ENCODE data around the gene DIDO1. TPM values are rescaled to one million over a fixed set of nuclear protein-coding genes. Genes with fewer than 3 reads are reported as not detected.

The DIDO1 gene
- total RNA-seq, 1 donor from 2014 or later, result 60.5 TPM

- peak; percentile 24 for DNase-seq (ENCODE audit: low spot score)
- no peaks in the 10 kb centered on the region for H3K9me3 Mint-ChIP-seq
- no peak overlapping the region for H3K27ac Mint-ChIP-seq
- intact Hi-C loops (cut with micrococcal nuclease), result no loop called here
- no peaks in the 10 kb centered on the region for H3K36me3 Mint-ChIP-seq (ENCODE audit: low read depth)
- H3K4me1 Mint-ChIP-seq (ENCODE audit: low read depth), result peaks cover 10% of the 10 kb centered on the region
- H3K27me3 Mint-ChIP-seq (ENCODE audit: insufficient read depth), result peaks cover 3% of the 10 kb centered on the region
- peak overlapping the region; percentile 42 for H3K4me3 Mint-ChIP-seq
These were observed 93.9 kb downstream of the DIDO1 start for GRCh38 chr20:62832212-62832922.

DNA sequence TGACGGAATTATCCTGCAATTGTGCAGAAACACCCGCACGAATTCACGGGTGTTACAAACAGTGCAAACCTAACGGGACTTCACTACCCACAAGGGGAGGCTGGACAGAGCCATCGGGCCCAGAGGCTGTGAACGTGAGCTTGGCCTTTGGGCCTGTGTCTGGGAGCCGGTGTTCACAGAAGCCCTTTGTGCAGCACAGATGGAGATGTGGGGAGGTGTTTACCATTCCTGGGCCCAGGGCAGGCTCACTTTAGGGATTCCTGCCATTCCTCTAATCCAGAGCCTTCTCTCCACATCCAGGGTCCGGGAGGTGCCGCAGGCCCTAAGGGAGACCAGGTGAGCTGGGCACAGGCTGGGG is 94.5 kb downstream of the DIDO1 start:
- Mint-ChIP-seq H3K27me3 (ENCODE audit: insufficient read depth) (peaks cover 3% of the 10 kb centered on the region), H3K4me1 (ENCODE audit: low read depth) (peaks cover 10% of the 10 kb centered on the region), H3K9me3 (no peaks in the 10 kb centered on the region), H3K27ac (no peak overlapping the region), H3K36me3 (ENCODE audit: low read depth) (no peaks in the 10 kb centered on the region), H3K4me3 (no peak overlapping the region)
- intact Hi-C loops (cut with micrococcal nuclease), result no loop called here
- no peak for DNase-seq (ENCODE audit: low spot score)

- H3K4me3 Mint-ChIP-seq, result no peak overlapping the region
- no peaks in the 10 kb centered on the region for H3K36me3 Mint-ChIP-seq (ENCODE audit: low read depth)
- peaks cover 3% of the 10 kb centered on the region for H3K27me3 Mint-ChIP-seq (ENCODE audit: insufficient read depth)
- no peaks in the 10 kb centered on the region for H3K9me3 Mint-ChIP-seq
- DNase-seq (ENCODE audit: low spot score), result no peak
- intact Hi-C loops (cut with micrococcal nuclease), result no loop called here
- peaks cover 10% of the 10 kb centered on the region for H3K4me1 Mint-ChIP-seq (ENCODE audit: low read depth)
- no peak overlapping the region for H3K27ac Mint-ChIP-seq
These were observed 94.9 kb downstream of the DIDO1 start for GRCh38 chr20:62831361-62831788.

DNA sequence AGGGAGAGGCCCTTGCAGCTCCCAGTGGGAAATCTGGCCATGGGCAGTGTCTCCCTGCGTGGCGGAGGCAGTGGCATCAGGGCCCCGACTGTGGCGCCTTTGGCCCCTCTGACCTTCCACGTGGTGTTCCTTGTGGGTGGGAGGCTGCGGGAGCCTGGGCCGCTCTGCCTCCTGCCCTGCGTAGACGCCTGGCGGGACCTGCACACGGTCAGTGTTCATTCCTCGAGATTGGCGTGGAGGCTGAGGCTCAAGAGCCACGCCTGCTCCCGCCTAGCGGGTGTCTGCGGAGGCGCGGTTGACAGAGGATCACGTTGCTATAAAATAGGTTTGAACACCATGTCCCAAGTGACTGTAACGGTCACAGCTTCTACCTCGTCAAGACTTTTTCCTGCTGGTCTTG is 95.5 kb downstream of the DIDO1 start:
- no peak for DNase-seq (ENCODE audit: low spot score)
- peaks cover 3% of the 10 kb centered on the region for H3K27me3 Mint-ChIP-seq (ENCODE audit: insufficient read depth)
- H3K4me3 Mint-ChIP-seq, result no peak overlapping the region
- no peak overlapping the region for H3K27ac Mint-ChIP-seq
- intact Hi-C loops (cut with micrococcal nuclease), result no loop called here
- no peaks in the 10 kb centered on the region for H3K9me3 Mint-ChIP-seq
- H3K36me3 Mint-ChIP-seq (ENCODE audit: low read depth), result no peaks in the 10 kb centered on the region
- H3K4me1 Mint-ChIP-seq (ENCODE audit: low read depth), result peaks cover 10% of the 10 kb centered on the region

DNA sequence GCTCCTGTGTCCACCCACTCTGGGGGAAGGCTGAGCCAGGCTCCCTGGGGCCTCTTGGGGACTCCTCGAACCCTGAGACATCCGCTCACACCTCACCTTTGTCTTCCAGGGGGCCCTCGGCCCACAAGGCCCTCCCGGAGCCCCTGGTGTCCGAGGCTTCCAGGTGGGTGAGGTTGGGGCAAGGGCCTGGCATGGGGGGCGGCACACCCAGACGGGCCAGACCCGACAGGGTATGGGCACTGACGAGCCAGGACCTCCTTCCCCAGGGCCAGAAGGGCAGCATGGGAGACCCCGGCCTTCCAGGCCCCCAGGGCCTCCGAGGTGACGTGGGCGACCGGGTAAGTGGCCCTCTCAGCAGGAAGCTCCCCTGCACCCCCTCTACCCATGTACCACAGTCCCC is 96.1 kb downstream of the DIDO1 start:
- intact Hi-C loops (cut with micrococcal nuclease), result no loop called here
- peaks cover 3% of the 10 kb centered on the region for H3K27me3 Mint-ChIP-seq (ENCODE audit: insufficient read depth)
- no peaks in the 10 kb centered on the region for H3K9me3 Mint-ChIP-seq
- no peak for DNase-seq (ENCODE audit: low spot score)
- no peaks in the 10 kb centered on the region for H3K36me3 Mint-ChIP-seq (ENCODE audit: low read depth)
- no peak overlapping the region for H3K27ac Mint-ChIP-seq
- peaks cover 10% of the 10 kb centered on the region for H3K4me1 Mint-ChIP-seq (ENCODE audit: low read depth)
- H3K4me3 Mint-ChIP-seq, result no peak overlapping the region

DNA sequence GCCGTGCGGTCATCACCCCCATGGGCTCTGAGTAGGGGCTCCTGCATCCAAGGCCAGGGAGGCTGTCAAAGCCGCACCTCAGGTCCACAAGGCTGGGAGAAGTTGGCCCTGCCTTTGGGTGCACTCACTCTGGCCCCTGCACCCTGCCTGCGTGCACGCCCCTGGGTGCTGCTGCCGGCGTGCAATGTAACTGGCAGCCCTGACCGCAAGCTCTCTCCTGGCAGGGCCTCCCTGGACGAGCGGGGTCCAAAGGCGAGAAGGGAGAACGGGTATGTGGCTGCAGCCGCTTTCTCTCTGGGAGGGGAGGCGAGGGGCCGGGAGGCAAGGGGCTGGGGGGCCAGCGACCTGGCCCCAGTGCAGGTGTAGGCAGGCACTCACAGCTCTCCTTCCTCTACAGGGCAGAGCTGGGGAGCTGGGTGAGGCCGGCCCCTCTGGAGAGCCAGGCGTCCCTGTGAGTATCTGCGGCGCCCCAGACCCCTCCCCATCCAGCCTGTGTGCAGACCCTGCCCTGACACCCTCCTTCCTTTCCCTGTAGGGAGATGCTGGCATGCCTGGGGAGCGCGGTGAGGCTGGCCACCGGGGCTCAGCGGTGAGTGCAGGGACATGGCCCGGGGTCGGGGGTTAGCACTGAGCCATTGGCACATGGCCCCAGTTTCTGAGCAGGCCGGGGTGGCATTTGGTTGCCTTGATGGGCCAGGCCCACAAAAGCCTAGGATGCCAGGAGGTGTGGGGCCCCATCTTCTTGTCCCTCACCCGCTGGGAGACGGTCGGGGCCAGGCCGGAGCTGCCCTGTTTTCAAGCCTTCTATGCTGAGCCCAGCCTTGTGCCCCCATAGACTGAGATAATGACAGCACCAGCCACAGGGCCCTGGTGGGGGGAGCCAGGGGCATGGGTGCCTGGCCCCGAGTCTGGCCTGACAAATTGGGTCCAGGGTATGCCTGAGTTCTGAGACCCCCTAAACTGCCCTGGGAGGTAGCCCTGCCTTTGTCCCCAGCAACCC is 96.8 kb downstream of the DIDO1 start:
- intact Hi-C loops (cut with micrococcal nuclease), result no loop called here
- Mint-ChIP-seq H3K9me3 (no peaks in the 10 kb centered on the region), H3K27ac (no peak overlapping the region), H3K27me3 (ENCODE audit: insufficient read depth) (peaks cover 3% of the 10 kb centered on the region), H3K4me1 (ENCODE audit: low read depth) (peaks cover 10% of the 10 kb centered on the region), H3K36me3 (ENCODE audit: low read depth) (no peaks in the 10 kb centered on the region), H3K4me3 (no peak overlapping the region)
- DNase-seq (ENCODE audit: low spot score), result no peak

DNA sequence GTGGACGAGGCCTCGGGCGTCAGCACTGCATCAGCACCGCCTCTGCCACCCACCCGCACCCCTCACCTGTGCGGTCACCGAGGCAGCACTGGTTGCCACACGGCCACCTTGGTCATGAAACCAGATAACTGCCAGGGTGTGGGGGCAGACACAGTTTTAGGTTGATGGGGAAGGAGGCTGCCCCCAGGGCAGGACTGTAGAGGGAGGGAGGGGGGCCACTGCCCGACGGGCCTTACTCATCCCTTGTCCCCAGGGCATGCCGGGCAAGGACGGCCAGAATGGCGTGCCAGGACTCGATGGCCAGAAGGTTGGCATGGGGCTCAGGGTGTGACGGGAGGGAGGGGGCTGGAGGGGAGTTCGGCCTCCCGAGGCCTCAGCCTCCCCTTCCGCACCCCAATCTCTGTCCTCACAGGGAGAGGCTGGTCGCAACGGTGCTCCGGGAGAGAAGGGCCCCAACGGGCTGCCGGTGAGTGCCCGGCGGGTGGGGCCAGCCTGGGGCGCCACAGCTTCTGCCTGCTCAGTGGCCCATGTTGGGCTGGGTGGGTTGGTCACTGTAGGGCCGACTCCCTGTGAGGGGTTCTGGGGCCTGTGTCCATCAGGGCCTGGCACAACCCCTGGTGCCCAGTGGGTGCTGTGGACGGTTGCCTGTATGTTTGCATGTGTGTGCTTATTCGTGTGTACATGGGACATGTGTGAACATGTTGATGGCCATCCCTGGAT is 97.6 kb downstream of the DIDO1 start:
- no peaks in the 10 kb centered on the region for H3K36me3 Mint-ChIP-seq (ENCODE audit: low read depth)
- no peak for DNase-seq (ENCODE audit: low spot score)
- no peaks in the 10 kb centered on the region for H3K9me3 Mint-ChIP-seq
- peaks cover 3% of the 10 kb centered on the region for H3K27me3 Mint-ChIP-seq (ENCODE audit: insufficient read depth)
- H3K4me3 Mint-ChIP-seq, result no peak overlapping the region
- peaks cover 10% of the 10 kb centered on the region for H3K4me1 Mint-ChIP-seq (ENCODE audit: low read depth)
- intact Hi-C loops (cut with micrococcal nuclease), result no loop called here
- H3K27ac Mint-ChIP-seq, result no peak overlapping the region

- Mint-ChIP-seq H3K9me3 (no peaks in the 10 kb centered on the region), H3K4me3 (no peak overlapping the region), H3K36me3 (ENCODE audit: low read depth) (no peaks in the 10 kb centered on the region), H3K27ac (no peak overlapping the region), H3K27me3 (ENCODE audit: insufficient read depth) (peaks cover 3% of the 10 kb centered on the region), H3K4me1 (ENCODE audit: low read depth) (peaks cover 10% of the 10 kb centered on the region)
- intact Hi-C loops (cut with micrococcal nuclease), result no loop called here
- no peak for DNase-seq (ENCODE audit: low spot score)
These were observed 98.3 kb downstream of the DIDO1 start for GRCh38 chr20:62828051-62828450.

Other genes starting within 250 kb of the DIDO1 start
- gene NTSR1, start 217.7 kb downstream of the DIDO1 start, total RNA-seq, result not detected in 2 replicates
- 17.8 and 19.5 TPM in 2 replicates for gene MRGBP, start 130.0 kb downstream of the DIDO1 start, total RNA-seq
- gene OGFR, start 121.7 kb downstream of the DIDO1 start, total RNA-seq, result 51.2 and 56.4 TPM in 2 replicates
- not detected in 2 replicates for gene COL9A3, start 109.5 kb downstream of the DIDO1 start, total RNA-seq
- gene TCFL5, start 64.7 kb downstream of the DIDO1 start, total RNA-seq, result 5.7 and 5.8 TPM in 2 replicates
- gene GID8, start 11.6 kb upstream of the DIDO1 start, total RNA-seq, result 52.5 and 55.3 TPM in 2 replicates
- gene SLC17A9, start 26.2 kb upstream of the DIDO1 start, total RNA-seq, result 7.6 and 8.6 TPM in 2 replicates
- gene BHLHE23, start 80.5 kb upstream of the DIDO1 start, total RNA-seq, result not detected in 2 replicates